HG03378 (cell line): ENCODE results near the gene RAP1GAP.

Experiments used
- ATAC-seq: cut with Tn5 transposase; IDR thresholded peaks from one replicate; pipeline ENCODE4 v1.9.1; 2021; ENCODE audit warnings: mild to moderate bottlenecking, moderate library complexity; ENCODE audit not compliant: unreplicated experiment

RAP1GAP gene

GRCh38 chr1:21663248-21663950, 5.8 kb downstream of the RAP1GAP start:
- no peak for ATAC-seq

- no peak for ATAC-seq
These were observed 6.5 kb downstream of the RAP1GAP start for GRCh38 chr1:21662426-21663247.

GRCh38 chr1:21661886-21662285, 7.3 kb downstream of the RAP1GAP start:
- ATAC-seq, result no peak

- ATAC-seq, result no peak
These were observed 9.2 kb downstream of the RAP1GAP start for GRCh38 chr1:21659924-21660326.

- ATAC-seq, result no peak
These were observed 9.8 kb downstream of the RAP1GAP start for GRCh38 chr1:21659099-21659923.

- no peak for ATAC-seq
These were observed 11.5 kb downstream of the RAP1GAP start for GRCh38 chr1:21657456-21658190.

GRCh38 chr1:21655748-21656147, 13.4 kb downstream of the RAP1GAP start:
- no peak for ATAC-seq

GRCh38 chr1:21655259-21655658, 13.9 kb downstream of the RAP1GAP start:
- no peak for ATAC-seq

- no peak for ATAC-seq
These were observed 14.9 kb downstream of the RAP1GAP start for GRCh38 chr1:21654209-21654608.

- ATAC-seq, result no peak
These were observed 15.4 kb downstream of the RAP1GAP start for GRCh38 chr1:21653744-21654100.

- no peak for ATAC-seq
These were observed 16.0 kb downstream of the RAP1GAP start for GRCh38 chr1:21652937-21653743.

- no peak for ATAC-seq
These were observed 16.8 kb downstream of the RAP1GAP start for GRCh38 chr1:21652101-21652936.

- no peak for ATAC-seq
These were observed 17.7 kb downstream of the RAP1GAP start for GRCh38 chr1:21651214-21652042.

GRCh38 chr1:21650400-21650799, 18.8 kb downstream of the RAP1GAP start:
- no peak for ATAC-seq

- no peak for ATAC-seq
These were observed 19.8 kb downstream of the RAP1GAP start for GRCh38 chr1:21649315-21649714.

- ATAC-seq, result no peak
These were observed 20.4 kb downstream of the RAP1GAP start for GRCh38 chr1:21648791-21649190.

GRCh38 chr1:21648352-21648730, 20.8 kb downstream of the RAP1GAP start:
- ATAC-seq, result no peak
